ACHN (cell line): Measurements from ENCODE around the gene GRM8.

Source experiments
- DNase-seq: peaks from one replicate; pipeline ENCODE4 v3.0.0-alpha.2; 2015
- in situ Hi-C: cut with HindIII; loops from 2 replicates; pipeline ENCODE4 v1.10.0; 2017; ENCODE audit warnings: low sequenced_read_pairs, low pct_ligation_motif_present, low pct_unique_long_range_greater_than_20kb

The GRM8 gene

DNA sequence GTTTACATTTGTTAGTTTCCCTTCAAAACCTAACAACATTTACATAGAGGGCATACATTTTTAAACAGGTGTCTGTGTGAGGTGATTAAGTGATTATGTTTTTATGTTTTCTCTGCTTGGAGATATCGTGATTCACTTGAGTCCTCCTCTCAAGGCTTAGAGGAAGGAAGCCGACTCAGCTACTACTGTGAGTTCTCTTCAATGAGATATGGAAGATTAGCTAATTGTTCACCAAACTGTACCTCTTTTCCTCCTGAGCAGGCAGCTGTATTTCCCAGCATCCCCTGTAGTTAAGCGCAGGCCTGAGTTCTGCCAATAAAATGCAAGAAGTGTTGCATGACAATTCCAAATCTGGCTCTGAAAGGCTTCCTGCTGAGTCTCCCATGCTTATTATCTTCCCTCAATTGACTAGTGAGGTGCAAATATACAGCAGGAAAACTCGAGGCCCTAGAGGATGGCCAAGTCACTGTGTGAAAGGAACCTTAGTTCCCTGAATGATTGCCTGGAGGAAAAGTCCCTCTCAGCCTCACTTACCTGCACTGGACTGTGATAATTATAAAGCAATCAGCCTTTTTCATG is 528.7 kb downstream of the GRM8 start:
- DNase-seq: no peak
- in situ Hi-C loops: no loop called here

DNA sequence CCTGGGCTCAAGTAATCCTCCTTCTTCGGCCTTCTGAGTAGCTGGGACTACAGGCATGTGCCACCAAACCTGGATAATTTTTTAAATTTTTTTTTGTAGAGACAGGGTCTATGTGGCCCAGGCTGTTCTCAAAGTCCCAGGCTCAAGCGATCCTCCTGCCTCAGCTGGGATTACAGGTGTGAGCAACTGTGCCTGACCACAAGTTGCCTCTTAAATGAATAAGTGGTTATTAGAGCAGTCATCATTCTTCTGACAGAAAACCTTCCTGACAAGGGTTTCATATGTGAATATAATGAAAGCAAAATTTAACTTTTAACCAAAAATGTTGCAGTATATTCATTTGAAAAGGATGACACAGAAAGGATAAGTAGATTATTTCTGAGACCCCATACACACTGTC is 532.5 kb downstream of the GRM8 start:
- in situ Hi-C loops: no loop called here
- no peak for DNase-seq

DNA sequence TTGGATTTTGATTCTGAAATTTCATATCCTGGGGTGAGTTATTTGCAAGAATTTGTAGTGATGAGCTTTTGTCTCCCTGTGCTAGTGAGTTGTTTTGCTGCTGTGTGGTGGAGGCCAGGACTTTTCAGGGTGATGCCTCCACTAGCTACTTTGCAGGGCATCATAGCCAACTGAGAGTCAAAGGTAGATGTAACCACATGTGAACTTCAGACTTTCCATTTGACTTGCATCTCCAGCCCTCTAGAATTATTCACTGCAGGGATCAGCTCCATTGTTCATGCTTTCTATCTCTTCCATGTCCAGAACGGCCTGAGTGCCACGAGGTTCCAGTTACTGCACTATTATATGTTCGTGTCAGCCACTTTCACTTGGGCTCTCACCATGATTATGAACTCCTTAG is 534.3 kb downstream of the GRM8 start:
- in situ Hi-C loops: no loop called here
- DNase-seq: no peak

DNA sequence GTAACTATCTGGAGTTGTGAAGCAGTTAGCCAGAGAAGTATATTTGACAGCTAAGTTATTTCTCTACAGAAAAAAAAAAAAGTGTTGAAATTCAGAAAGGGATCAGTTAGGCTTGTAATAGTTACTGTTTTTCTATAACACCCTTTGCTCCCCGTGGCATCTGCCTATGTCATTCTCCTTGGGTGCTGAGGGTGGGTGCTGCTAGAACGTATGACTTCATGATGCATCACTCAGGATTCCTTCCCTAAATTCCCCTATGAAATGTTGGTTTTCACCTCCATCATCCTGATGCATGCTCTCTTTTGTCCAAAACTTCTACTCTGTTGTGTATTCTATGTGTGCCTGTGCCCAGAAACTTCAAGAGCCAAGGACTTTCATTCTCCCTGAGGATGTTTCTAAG is 536.4 kb downstream of the GRM8 start:
- in situ Hi-C loops: no loop called here
- DNase-seq: no peak

DNA sequence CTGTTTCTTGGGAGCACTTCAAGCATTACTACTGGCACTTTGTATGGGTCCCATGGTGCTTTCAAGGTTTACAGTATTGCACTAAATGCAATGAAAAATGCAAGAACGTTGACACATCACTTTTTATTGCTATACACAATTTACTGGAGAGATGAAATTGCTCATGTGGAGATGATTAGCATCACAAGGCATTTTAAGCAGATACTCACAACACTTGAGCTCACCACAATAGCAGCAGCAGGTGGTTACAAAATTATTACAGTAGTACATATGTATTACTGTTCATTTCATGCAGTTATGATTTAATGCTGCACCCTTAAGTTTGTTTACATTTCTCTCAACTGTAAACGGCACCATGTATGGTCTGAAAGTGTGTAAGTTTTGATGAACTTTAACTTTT is 537.7 kb downstream of the GRM8 start:
- DNase-seq: no peak
- in situ Hi-C loops: no loop called here

DNA sequence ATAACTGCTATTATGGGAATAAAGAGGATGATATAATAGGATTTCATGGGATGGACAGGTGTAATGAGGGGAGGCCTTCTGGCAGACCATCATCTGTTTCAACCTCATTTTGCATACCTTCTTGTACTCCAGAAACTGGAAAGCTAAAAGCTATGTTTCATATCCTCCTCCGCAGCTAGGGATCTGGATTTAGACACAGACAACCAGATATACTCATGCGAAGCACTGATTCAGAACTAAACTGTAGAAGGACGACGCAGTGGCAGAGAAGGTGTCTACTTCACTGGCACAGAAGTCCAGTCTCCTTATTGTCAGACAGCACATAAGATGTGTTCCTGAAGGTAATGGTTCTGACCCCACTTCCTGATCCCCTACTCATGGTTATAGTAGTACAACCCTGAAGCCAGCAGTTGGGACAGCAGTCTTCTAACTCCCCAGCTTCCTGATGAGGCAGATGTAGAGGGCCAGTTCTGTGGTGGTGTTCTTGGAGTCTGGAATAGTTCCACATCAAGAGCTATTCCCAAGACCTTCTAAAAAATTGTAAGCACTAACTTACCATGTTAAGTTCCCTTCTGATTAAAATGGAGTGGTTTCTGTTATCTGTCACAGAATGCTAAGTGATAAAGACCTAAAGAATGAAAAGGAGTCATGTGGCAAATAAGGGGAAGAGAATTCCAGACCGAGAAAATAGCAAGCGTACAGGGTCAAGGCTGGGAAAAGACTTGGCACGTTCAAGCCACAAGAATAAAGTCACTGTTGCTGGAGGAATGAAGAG is 550.3 kb downstream of the GRM8 start:
- in situ Hi-C loops: no loop called here
- DNase-seq: no peak

DNA sequence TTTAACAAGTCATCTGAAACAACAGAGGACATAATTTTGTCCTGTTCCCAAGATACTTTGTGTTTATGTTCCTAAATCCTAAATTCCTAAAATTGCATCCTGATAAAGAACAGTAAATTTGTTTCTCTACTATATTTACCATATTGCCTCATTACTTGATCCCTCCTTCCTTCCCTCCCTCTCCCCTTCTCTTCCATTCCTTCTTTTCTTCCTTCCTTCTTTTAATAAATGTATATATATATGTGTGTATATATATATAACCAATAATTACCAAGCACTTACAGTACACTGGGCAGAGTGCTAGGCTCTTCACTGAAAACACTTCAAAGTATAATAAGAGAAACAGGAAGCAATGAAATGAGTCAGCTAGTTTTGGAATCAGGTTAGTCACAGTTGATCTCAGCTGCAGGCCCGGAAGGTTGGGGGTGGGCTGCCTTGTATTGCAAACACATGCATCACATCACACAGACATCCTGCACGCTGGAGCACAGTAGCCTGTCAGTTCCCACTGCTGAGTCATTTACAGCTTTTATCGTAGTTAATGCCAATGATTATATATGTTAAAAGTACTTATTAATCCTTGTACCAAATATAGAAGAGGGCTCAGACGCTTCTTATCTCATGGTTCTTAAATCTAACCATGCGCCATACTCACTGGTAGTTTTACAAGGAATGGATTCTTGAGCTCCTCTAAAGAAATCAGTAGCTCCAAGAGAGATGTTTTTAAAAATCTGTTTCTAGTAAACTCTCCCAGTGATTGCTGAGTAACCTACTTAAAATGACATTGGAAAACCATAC is 551.7 kb downstream of the GRM8 start:
- peak; percentile 96 for DNase-seq
- in situ Hi-C loops: no loop called here

DNA sequence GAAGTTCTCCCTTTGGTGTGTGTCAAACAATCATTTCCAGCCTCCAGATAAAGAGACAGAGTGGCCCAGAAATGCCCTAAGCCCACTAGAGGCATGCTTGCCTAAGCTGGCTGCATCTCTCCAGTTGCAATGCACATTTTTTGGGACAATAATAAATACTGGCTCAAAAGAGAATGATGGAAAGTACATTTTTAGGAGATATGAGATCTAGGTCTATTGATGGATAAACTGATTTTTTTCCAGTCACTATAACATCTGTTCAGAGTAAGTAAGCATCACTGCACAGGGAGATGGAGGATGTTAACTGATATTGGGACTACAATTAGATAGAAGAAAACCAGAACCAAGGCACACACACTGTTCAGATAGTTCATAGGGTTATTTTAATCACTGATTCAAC is 553.0 kb downstream of the GRM8 start:
- in situ Hi-C loops: no loop called here

DNA sequence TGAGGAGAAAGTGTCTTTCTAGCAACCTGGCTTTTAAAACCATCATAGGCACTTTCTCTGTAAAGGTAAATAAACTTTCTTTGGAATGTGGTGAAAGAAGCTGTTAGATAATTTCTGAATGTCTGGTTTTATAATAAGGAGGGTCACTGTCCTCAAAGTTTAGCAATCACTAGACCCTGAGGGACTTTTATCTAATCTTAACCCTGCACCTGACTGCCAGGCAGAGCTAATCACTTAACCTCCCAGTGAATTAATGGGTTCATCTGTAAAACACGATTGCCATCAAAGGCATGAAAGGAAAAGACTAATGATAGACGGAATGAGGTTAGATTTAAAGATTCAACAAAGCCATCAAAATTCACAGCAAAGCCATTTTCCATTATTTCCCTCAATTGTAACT is 553.8 kb downstream of the GRM8 start:
- in situ Hi-C loops: no loop called here
- DNase-seq: no peak

More for the DNA sequence above, 553.0 kb downstream of the GRM8 start:
- no peak for DNase-seq

DNA sequence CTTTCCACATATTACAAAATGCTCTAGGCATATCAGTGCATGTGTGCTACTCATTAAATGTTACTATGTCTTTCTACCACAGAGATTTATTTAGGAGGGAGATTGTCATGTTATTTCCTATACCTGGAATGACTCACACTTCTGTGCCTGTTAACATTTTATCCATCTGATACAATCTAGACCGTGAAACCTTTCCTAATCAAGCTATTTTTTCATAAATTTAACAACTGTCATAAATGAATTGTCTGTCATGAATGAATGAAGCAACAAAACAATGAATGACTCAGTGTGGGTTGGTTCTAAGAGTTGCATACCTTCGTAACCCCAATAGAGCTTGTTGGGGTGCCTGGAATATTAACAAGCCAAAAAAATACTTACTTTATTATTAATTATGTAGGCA is 554.3 kb downstream of the GRM8 start:
- DNase-seq: no peak
- in situ Hi-C loops: no loop called here

DNA sequence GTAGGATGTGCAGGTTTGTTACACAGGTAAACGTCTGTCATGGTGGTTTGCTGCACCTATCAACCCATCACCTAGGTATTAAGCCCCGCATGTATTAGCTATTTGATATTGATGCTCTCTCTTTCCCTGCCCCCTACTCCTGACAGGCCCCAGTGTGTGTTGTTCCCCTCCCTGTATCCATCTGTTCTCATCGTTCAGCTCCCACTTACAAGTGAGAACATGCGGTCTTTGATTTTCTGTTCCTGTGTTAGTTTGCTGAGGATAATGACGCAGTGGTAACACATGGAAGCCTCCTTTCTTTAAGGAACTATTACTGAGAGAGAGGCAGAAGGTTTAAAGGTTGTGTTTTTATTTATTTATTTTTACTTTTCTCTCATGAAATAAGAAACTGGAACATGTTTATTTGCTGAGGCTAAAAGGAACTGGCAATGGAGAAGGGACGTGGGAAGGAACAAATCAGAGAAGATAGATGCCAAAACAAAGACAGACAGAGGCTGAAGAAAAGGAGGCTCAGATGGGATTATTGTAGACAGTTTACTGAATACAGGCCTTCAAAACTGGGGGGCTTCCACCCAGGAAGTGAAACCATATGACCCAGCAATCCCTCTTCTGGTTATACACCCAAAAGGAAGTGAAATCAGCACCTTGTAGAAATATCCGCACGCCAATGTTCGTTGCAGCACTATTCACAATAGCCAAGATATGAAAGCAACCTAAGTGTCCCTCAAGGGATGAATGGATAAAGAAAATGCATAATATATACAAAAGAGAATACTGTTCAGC is 556.3 kb downstream of the GRM8 start:
- in situ Hi-C loops: no loop called here
- DNase-seq: no peak

DNA sequence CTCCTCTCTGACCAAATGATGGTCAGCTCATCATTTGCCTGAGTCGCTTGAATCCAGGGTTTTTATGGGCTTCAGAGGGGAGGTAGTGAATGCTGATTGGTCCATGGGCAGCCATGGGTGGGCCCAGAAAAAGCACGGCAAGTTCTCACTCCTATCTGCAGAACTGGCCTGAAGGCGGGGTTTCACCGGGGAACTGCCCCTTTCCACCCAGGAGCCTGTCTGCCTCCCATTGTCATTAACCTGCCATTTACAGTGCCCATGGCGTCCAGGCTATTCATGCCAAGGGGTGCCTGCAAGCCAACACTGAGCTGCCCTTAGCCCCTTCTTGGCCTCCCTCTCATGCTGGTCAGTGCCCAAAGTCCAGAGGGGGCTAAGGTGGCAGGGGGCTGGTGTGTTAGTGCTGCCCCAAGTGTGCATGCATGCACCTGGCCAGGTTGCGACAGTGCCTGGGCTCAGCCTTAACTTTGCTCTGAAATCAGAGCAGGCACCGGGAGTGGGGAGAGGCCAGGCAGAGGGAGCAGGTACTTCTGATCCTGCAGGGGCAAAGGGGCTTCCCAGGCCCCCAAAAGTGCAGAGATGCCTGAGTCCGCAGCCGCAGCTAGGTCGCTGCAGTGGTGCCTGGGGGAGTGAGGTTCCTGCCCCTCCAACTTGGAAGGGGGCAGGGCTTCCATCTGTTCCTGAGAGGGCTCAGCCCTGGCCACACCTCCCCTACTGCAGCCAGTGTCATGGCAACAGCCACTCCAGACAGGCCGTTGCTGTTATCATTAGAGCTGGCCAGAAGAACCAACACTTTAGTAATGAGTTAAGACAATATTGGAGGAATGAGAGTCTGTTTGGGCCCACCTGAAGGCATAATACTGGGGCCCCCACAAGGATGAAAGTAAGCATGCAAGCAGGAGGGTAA is 561.6 kb downstream of the GRM8 start:
- in situ Hi-C loops: no loop called here
- no peak for DNase-seq

DNA sequence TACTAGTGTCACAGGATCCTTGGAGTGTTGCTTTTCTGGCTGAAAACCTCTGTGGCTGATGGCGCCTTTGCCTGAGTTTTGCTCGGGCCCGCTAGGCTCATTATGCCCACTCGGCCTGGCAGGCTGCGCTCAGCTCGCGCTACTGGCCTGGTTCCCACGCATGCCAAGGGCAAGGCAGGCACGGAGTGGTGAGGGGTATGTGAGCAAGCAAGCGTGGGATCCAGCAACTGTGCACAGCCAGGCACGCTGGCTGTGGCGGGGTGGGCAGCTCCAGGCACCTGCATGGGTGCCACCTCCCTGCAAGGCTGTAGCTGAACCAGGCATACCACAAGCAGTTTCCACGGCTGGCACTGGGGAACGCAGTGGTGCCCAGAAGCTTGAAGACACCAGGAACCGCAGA is 562.6 kb downstream of the GRM8 start:
- in situ Hi-C loops: no loop called here
- DNase-seq: no peak

DNA sequence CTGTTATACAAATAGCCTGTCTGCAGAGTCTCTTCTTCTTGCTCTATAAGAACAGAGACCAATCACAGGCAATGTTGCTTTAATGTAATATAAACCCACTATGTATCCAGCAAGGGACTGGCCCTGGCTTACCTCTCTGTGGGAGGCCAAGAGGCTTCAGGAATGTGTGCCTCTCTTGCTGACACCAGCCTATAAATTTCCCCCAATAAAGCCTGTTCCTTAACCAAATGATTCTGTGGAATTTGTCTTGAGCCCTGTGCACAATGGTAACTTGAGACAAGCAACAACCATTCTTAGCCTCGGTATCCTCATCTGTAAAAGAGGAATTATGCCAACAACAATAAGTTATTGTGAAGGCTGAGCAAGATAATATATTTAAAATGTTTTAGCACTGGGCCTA is 563.7 kb downstream of the GRM8 start:
- no peak for DNase-seq

DNA sequence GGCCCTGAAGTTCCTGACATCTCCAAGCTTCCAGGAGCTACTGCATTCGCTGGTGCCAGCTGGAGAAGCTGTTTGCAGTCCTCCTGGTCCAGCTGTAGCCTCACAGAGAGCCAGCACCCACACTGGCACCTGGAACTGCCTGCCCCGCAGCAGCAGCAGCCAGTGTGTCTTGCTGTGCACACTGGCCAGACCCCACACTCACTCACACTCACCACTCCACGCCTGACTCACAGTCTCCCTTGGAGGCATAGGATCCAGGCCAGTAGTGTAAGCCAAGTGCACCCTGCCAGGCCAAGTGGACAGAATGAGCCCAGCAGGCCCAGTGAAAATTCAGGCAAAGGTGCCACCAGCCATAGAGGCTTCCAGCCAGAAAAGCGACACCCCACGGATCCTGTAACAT is 566.3 kb downstream of the GRM8 start:
- in situ Hi-C loops: no loop called here
- no peak for DNase-seq

More for the DNA sequence above, 563.7 kb downstream of the GRM8 start:
- in situ Hi-C loops: no loop called here

DNA sequence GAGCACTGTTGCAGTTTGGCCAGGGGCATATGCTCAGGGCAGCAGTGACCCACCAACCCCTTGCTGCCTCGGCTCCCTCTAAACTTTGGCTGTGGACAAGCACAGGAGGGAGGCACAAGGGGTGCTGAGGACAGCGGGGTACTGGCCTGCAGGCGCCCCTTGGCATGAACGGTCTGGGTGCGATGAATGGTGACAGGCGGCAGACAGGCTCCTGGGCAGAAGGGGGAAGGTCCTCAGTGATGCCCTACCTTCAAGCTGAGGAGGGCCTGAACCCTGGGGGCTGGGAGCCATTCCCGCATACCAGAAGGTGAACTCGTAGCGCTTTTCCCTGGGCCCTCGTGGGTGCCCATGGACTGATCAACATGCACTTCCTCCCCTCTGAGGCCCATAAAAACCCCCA is 567.1 kb downstream of the GRM8 start:
- in situ Hi-C loops: no loop called here
- no peak for DNase-seq

DNA sequence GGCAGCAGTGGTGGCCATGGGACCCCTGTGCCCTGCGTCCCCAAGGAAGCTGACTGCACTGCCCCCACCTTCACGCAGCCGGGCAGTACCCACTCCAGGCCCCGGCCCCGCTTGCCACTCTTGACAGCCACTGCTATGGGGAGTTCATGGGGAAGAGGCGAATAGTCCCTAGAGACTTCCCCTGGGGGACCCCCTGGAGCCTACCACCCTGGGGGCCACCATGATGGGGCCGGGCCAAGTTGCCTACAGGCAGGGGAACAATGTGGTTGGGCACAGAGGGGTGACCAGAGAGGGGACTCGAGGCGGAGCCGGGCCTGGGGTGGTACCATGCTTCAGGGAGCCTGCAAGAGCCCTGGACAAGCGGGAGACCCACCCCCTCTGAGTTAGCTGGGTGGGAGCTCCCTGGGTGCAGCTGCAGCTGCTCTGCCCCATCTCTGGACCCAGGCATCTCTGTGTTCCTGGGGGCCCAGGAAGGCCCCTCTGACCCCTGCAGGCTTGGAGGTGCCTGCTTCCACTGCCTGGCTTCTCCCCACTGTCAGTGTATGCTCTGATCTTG is 567.6 kb downstream of the GRM8 start:
- DNase-seq: no peak
- in situ Hi-C loops: no loop called here

DNA sequence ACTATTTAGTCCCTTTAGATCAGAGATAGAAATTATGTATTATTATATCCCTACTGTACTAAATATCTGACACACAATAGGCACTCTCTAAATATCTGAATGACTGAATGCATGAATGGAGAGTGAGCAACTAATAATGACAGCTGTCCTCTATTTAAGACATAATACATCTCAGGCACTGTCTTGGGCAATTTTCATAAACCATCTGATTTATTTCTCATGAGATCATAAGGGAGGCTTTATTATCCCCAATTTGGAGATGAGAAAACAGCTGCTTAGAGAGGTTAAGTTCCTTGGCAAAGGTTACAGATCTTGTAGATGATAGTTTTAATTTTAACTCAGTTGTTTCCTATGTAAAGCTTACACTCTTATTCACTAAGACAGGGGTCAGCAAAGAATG is 570.6 kb downstream of the GRM8 start:
- in situ Hi-C loops: no loop called here
- no peak for DNase-seq
